NT2/D1 (cell line): ENCODE results near the gene GSN.

Source experiments
- SUZ12 ChIP-seq: IDR thresholded peaks from 2 replicates; pipeline ENCODE4 v1.6.1; 2011; ENCODE audit not compliant: insufficient read length, insufficient read depth; ENCODE audit errors: extremely low read depth
- YY1 ChIP-seq: IDR thresholded peaks from 2 replicates; pipeline ENCODE4 v1.6.1; 2011; ENCODE audit not compliant: insufficient read length, insufficient read depth

- no peak for TF ChIP-seq YY1
- TF ChIP-seq SUZ12, result no peak
These were observed 16.1 kb downstream of the GSN start for GRCh38 chr9:121283856-121284732.
